ENCODE measurements around the gene GGNBP2.

The GGNBP2 gene

GRCh38 chr17:36616061-36617029 lies 71.6 kb downstream of the GGNBP2 start:
- DNase-seq (ENCODE audit: low read depth), result no peak
- no peak overlapping the region for H3K4me3 ChIP-seq (ENCODE audit: low read depth, low read length)

GRCh38 chr17:36617773-36618172 lies 73.1 kb downstream of the GGNBP2 start:
- no peak for DNase-seq (ENCODE audit: low read depth)
- H3K4me3 ChIP-seq (ENCODE audit: low read depth, low read length), result no peak overlapping the region

- DNase-seq (ENCODE audit: low read depth), result no peak
- no peak overlapping the region for H3K4me3 ChIP-seq (ENCODE audit: low read depth, low read length)
Measured at GRCh38 chr17:36623281-36623680, 78.6 kb downstream of the GGNBP2 start.

GRCh38 chr17:36625188-36625587 lies 80.5 kb downstream of the GGNBP2 start:
- no peak for DNase-seq (ENCODE audit: low read depth)
- H3K4me3 ChIP-seq (ENCODE audit: low read depth, low read length), result no peak overlapping the region

DNA sequence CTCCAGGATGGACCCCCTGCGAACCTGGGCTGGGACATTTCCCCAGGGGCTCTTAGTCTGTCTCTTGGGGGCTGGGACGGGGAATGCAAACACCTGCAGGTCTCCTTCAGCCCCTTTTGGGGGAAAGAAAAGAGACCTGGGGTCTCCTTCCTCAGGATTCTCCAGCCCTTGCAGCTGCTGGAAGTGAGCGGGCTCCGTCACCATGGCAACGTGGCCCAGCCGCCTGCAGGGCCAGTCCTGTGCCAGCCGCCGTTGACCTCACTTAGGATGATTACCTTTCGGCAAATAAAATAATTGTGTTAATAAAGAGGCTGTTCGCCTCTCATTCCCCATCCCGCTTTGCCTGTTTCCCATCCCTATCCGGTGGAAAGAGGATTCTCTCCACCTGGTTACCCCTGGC lies 82.4 kb downstream of the GGNBP2 start:
- no peak for DNase-seq (ENCODE audit: low read depth)
- H3K4me3 ChIP-seq (ENCODE audit: low read depth, low read length), result no peak overlapping the region

DNA sequence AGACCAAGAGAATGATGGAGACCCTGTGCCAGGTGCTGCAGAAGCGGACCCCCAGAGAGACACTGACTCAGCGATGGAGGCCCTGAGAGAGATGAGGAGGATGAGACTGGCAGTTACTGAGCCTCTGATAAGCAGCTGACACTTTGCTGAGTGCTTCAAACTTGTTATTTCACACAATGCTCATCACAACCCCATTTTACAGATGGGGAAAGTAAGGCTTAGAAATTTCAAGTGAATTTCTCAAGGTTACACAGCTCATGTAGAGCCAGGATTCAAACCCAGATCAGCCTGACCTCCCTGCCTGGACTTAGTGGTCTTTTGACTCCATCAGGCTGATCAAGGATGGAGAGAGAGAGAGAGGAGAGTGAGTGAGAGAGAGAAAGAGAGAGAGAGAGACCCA lies 83.9 kb downstream of the GGNBP2 start:
- no peak for DNase-seq (ENCODE audit: low read depth)
- no peak overlapping the region for H3K4me3 ChIP-seq (ENCODE audit: low read depth, low read length)

DNA sequence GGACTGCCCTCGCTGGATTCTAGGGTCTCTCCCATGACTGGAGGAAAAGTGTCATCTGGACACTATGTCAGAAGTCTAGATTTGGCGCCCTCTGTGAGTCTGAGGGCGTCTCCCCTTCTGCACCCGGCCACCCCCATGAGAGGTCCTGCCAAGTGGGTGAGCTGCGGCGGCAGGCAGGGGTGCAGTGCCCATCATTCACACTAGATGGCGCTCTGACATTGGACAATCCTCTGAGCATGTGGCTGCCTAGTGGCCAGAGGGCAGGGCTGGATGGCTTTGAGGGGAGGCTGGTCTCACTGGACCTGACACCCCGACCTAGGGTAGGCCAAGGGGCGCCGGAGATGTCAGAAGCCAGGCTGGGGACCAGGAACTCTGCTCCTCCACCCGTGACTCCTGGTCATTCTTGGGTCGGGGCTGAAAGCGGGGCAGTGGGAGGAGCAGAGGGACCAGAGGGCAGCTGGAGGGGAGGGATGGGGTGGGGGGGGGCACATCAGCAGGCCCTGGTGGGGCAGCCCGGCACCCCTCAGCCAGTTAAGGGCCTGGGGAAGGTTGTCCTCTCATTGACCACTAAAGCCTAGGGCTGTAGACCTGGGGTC lies 84.6 kb downstream of the GGNBP2 start:
- no peak overlapping the region for H3K4me3 ChIP-seq (ENCODE audit: low read depth, low read length)
- no peak for DNase-seq (ENCODE audit: low read depth)

GRCh38 chr17:36629970-36630502 lies 85.3 kb downstream of the GGNBP2 start:
- DNase-seq (ENCODE audit: low read depth), result no peak
- H3K4me3 ChIP-seq (ENCODE audit: low read depth, low read length), result no peak overlapping the region

DNA sequence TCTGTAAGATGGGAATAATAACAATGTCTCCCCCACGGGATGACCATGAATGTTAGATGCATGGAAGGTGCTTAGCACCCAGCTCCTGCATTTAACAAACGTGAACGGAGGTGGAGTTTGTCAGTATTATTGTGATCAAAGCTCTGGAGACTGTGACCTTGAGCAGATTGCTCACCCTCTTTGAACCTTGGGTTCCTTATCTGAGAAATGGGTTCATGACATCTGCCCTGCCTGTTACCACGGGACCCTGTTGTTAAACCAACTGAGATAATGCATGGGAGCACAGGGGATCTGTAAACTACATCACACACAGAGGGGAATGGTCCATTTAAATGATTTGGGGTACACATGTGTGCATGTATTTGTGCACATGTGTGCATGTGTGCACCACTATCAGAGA lies 86.3 kb downstream of the GGNBP2 start:
- no peak for DNase-seq (ENCODE audit: low read depth)
- no peak overlapping the region for H3K4me3 ChIP-seq (ENCODE audit: low read depth, low read length)

DNA sequence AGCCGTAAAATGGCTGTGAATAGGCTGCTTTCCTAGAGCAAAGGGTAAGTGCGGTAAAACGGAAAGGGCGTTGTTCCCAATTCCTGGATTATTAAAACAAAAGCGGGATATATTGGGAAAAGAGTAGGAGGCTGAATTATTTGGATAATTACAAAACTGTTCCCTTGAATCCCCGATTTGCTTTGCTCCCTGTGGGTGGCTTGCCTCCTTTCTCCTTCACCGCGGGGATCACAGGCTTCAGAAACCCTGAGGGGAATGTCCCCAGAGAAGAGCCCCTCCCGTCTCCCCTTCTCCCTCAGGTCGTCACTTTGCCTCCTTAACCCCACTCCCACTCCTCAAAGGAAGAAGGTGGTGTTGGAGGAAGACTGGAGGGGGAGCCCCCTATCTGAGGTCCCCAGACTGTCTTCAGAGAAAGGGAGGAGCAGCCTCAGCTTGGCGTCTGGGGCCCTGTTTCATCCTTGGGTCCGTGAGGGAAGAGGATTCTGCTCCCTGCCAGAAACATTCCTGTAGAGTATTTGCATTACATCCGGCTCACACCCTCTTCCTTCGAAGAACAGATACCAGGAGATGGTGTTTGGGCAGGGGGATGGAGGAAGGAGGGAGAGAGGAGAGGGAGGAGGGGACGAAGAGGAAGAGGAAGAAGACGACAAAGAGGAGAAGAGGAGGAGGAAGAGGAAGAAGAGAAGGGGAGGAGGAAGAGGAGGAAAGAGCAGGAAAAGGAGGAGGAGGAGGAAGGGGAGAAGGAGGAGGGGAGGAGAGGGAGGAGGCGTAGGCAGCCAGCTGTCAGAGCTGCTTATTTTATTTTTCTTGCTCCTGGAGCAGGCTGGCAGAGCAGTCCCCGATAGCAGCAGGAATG lies 88.4 kb downstream of the GGNBP2 start:
- DNase-seq (ENCODE audit: low read depth), result no peak
- no peak overlapping the region for H3K4me3 ChIP-seq (ENCODE audit: low read depth, low read length)
